SIG-M5 treated with dmso at 0.1 percent for 504 hours (cell line): ENCODE measurements around the gene ATP4A.
A peak's percentile ranks its signal among the peaks of the same experiment; 100 is the strongest.

Experiments used
- DNase-seq: peaks from one replicate; lab custom pipeline; 2025; ENCODE audit not compliant: unreplicated experiment; lab: John Stamatoyannopoulos, UW

Gene ATP4A

GRCh38 chr19:35566738-35567137, 3.3 kb upstream of the ATP4A start:
- no peak for DNase-seq

DNA sequence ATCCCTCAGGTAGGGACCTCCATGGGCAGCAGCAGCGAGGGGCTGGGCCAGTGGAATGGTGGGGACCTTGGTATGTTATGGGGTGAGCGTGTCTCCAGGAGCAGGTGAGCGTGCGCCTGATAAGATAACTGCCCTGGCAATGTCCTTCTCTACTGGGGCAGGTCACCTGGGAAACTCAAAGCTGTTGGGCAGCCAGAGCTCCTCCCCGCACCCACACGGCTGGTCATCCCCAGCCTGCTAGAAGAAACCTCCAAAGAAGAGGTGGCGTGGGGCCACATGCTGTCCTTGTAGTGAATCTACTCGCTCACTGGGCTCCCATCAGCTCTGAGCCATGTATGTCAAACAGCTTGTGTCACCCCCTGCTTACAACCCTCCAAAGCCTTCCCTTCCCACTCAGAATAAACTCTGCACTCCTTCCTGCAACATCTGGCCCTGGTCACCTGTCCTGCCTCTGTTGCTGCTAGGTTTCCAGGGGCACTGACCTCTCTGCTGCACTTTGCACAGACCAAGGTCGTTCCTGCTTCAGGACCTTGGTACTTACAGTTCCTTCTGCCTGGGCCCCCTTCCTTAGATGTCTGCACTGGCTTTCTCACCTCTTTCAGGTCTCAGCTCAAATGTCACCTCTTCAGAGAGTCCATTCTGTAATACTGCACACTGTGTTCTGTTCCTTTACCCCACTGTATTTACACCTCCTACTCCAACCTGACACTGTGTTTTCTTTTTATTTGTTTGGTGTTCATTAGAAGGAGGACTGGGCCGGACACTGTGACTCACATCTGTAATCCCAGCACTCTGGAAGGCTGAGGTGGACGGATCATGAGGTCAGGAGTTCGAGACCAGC, 1.8 kb upstream of the ATP4A start:
- no peak for DNase-seq

DNA sequence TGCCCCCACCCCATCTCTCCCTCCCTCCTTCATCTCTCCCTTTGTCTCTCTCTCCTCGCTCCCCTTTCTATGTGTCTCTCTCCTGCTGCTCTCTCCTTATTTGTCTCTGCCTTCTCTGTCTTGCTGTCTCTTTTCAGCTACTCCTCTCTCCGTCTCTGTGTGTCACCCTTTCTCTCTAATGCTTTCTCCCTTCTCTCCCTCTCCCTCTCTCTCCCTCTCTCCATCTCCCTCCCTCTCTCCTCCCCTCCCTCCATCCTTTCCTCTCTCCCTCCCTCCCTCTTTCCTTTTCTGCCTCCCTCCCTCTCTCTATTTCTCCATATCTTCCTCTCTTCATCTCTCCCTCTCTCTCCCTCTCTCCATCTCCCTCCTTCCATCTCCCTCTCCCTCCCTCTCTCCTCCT, 682 bp downstream of the ATP4A start:
- DNase-seq: no peak

DNA sequence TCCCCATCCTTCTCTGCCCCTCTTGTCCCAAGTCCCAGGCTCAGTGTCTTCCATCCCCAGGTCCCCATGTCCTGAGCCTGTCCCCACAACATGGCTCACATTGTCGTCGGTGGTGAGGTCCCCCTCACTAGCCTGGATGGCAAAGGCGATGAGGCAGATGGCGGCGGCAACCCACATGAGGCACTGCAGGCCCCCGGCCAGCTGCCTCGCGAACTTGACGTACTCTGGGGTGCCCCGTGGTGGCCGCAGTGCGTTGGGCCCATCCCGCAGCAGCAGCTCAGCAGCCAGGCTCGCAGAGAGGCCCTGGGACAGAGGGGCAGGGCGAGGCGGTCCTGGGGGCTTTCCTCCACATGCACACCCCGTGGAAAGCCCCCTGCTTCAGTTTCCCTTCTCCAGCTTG, 1.1 kb downstream of the ATP4A start:
- DNase-seq: no peak

DNA sequence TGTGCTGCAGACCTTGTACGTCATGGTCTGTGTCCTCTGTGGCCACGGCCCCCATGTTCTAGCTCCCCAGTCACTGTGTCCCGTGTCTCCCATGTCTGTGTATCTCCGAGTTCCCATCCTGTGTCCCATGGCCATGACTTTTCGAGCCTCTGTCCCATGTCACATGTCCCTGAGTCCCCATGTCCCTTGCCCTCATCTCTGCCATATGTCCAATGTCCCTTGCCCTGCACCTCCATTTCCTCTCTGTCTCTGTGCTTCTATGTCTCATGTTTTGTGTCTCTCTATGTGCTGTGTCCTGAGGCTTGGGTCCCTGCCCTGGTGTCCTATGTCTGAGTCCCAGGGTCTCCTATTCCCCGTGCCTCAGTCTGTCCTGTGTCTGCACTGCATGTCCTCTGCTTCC, 2.0 kb downstream of the ATP4A start:
- no peak for DNase-seq

DNA sequence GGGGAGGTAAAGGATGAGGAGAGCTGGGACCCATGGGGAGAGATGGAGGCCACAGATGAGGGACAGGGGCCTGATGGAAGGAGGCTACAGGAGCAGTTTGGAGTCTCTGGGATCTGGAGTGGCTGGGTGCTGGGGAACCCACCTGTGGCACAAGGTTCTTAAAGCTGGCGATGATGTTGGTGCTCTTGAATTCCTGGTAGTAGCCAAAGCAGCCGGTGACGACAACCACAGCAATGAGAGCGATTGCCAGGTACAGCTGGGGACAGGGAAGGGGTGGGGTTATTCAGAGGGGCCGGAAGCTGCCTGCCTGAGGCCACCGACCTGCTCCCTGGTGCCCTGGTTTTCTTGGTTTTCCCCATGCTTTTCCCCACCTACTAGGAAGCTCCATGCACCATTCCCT, 2.8 kb downstream of the ATP4A start:
- DNase-seq: no peak

- DNase-seq: no peak
Measured at GRCh38 chr19:35560271-35560670, 3.2 kb downstream of the ATP4A start.

GRCh38 chr19:35559781-35560180, 3.7 kb downstream of the ATP4A start:
- DNase-seq: no peak

DNA sequence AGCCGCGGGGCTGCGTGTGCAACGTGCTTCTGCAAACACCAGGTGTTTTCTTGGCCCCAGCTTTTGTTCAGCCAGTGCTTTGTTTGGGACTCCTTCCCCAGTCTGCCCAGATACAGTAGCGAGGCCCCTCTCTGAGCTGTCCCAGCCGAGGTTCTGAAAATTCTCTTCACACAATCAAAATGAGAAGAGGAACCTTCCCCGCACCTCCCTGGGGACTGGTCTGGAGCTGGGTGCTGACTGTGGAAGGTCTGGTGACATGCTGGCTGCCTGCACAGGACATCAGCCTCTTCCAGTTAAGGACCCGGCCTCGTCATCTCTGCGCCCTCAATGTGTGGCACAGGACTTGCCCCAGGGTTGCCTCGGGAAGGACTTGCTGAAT, 4.2 kb downstream of the ATP4A start:
- peak; percentile 2 for DNase-seq

DNA sequence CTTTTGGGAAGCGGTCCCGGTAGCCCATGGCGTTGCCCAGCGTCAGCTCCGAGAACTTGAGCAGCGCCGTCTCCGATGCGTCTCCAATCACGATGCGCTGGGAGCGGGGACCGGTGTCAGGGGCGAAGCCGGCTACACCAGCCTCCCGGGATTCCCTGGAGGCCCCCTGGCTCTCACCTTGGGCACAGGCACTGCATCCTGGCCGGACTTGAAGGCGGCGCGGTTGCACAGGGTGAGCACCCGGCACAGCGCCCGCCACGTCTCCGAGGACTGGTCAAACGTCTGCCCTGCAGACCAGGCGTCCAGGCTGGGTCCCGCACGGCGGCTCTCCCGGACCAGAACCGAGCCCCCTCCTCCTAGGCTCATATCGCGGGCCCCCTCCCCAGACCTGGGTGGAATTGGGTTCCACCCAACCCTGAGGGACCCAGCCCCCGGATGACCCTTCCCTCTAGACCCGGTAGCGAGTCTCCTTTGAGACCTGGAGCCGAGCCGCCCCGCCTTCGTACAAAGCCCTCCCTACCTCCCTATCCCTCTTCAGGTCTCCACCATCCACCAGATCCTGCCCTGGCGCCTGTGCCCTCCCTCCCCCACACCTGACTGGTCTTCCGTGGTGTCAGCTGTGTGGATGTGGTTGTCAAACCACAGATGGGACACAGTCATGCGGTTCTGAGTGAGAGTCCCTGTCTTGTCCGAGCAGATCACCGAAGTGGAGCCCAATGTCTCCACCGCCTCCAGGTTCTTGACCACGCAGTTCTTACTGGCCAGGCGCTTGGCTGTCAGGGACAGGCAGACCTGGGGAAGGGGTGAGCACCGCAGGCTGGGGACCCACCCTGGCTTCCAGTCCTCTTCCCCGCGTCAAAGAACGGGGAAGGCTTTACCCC, 4.8 kb downstream of the ATP4A start:
- no peak for DNase-seq

DNA sequence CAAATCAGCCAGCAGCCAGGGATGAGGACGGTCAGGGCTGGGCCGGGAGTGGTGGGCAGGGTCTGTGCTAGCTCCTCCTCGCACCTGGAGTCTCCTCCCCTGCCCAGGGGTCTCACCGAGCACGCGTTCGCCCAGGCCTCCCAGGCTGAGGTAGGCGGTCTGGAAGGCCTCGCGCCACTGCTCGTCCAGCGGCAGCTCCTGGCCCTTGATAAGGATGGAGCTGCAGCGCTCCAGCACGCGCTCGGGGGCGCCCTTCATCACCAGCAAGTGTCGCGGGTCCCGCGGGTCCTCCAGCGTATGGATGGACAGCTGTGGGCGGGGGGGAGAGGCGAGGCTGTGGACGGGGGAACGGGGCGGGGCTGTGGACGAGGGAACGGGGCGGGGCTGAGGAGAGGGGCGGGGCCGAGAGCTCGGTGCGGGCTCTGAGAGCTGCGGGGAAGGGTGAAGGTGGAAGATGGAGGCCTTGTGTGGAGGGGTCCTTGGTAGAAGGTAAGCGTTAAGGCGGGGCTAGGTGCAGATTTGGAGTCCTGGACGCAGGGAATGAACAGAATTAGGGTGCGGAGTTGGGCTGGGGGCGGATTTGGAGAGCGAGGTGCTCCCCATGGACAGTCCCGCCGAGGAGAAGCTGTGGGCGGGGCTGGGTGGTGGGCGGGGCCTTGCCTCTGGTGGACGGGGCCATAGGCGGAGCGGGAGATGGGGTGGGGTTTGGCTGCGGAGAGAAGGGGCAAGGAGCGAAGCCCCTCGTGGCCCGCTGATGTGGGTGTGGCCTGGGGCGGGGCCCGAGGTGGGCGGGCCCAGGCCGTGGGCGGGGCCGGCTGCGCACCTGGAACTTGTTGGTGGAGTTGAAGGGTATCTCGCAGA, 5.7 kb downstream of the ATP4A start:
- no peak for DNase-seq

- DNase-seq: no peak
Measured at GRCh38 chr19:35556846-35557538, 6.5 kb downstream of the ATP4A start.

- no peak for DNase-seq
Measured at GRCh38 chr19:35556025-35556590, 7.3 kb downstream of the ATP4A start.

DNA sequence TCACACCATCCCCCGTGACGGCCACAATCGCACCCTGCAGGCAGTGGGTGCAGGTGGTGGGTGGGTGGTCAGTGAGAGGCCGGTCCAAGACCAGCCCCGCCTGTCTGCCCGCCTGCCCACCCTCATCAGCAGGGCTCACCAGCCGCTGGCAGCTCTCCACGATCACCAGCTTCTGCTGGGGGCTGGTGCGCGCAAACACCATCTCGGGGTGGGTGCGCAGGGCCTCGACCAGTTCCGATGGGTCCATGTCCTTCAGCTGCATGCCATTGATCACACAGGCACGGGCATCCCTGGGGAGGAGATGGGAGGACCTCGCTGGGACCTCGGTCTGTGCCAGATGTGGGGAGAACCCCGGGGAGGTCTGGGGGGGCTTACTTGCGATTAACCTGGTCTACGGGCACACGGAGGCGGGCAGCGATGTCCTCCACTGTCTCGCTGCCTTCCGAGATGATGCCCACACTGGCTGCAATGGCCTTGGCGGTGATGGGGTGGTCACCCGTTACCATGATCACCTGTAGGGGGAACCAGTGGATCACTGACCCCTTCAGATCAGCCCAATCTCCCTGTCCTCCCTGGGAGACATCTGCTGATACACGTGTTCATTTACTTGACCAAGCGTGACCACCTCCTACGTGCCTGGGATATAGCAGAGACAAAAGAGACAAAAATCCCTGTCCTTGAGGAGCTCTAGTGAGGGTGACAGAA, 8.0 kb downstream of the ATP4A start:
- no peak for DNase-seq

DNA sequence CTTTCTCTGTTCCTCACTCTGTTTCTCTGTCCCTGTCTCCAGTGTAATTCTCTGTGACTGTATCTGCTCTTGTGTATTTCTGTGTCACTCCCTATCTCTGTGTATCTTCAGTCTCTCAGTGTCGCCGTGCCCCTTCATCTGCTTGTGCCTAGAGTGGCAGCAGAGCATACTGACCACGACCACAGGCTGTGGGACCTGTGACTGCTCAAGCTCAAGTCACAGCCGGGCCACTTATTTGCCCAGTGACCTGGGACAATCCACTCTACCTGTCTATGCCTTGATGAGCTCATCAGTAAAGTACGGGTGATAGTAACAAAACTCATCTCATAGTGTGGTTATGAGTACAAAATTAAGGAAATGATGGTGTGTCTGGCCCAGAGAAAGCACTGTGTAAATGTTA, 9.4 kb downstream of the ATP4A start:
- DNase-seq: no peak

DNA sequence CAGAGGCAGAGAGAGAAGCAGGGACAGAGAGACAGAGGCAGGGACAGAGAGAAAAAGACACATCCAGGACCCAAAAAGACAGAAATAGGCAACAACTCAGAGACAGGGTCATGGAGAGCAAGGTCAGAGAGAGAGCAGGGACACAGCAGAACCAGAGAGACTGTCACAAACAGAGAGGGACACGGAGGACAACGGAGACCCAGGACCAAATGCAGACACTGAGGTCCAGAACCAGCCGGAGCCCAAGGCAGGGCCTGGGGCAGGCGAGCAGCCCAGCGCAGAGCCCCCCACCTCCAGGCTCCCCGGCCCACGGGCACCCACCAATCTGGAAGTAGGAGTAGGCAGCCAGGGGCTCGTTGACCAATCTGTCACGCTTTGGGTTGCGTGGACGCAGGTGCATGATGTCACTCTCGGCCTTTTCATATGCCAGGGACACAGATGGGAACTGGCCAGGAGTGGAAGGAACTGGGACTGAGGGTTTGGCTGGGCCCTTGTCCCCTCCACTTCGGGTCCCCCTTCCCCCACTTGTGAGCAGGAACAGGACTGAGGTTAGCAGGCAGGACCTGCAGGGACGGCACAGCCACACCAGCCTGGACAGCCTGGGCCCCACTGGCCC, 10.0 kb downstream of the ATP4A start:
- DNase-seq: no peak

DNA sequence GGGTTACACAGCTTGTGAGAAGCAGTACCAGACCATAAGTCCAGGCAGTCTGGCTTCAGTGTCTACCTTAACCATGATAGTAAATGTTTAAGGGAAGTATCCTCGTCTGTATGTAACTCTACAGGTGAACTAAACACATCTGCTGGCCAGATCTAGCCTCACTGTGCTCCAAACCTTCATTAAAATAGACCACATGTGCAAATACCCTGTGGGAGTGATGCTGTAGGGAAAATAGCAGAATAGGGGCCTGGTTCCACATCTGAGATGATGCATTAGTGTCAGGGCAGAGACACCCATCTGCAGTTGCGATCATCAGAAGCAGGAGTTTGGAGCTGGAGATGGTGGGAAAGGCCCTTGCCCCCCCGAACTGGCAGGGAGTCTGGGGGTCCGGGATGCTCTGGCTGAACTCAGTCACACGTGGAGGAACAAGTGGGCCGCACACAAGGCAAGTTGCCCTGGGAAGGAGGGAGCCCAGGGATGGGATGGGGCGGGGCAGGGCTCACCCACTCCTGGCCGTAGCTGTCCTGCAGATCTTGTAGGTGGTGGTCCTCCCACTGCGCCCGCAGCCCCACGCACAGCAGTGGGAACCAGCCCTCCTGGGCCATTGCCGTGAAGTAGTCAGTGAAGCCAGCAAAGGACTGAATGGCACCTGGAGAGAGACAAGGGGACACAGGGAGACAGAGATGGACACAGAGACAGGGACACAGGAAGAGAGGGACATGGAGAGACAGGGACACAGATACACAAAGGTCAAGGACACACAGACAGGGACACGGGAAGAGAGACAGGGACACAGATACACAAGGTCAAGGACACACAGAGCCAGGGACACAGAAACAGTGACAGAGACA, 10.7 kb downstream of the ATP4A start:
- DNase-seq: no peak

DNA sequence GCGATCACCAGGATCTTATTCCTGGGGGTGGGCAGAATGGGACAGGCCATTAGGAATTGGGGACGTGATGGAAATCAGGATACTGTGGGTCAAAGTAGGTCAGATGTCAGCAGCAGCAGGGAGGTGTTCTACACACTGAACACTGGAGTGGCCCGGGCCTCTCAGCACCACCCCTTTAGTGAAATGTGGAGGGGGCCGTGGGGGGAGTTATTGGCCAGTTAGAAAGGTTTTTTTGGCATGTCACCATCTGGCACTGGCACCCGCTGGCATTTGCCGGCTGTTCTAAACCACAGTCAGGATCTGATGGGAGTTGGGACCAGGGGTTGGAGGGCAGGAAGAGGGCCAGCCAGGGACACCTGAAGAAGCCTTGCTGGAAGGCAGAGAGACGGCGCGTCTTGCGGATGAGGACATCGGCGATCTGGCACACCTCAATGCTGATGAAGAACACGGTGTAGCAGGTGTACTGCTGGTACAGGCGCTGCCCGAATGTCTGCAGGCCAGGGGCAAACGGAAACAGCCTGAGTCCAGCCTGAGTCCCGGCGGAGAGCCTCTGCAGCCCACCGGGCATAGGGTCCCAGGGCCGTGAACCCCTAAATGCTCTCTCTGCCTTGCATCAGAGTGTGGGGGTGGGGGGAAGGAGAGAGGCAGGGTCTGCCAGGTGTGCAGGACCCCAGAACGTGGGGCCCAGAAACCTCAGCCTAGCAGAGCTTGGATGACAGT, 12.2 kb downstream of the ATP4A start:
- no peak for DNase-seq
